ENCODE results near the gene PRKAG1.
A peak's percentile ranks its signal among the peaks of the same experiment; 100 is the strongest.

Gene PRKAG1

GRCh38 chr12:48999371-49000131 lies 19.0 kb downstream of the PRKAG1 start, which contains the start of gene DDN:
Gene DDN, minus strand, starts transcription at chr12:48999375. Its CDS starts 88 bp downstream, at chr12:48999287.
- DNase-seq (ENCODE audit: extremely low read depth, low read depth), result no peak
- no peak for TF ChIP-seq CTCF (IDR thresholded peaks at IDR 0.05; ENCODE audit: low read depth, low read length)

- DNase-seq (ENCODE audit: extremely low read depth, low read depth), result no peak
- TF ChIP-seq CTCF (IDR thresholded peaks at IDR 0.05; ENCODE audit: low read depth, low read length), result no peak
These were observed 19.9 kb downstream of the PRKAG1 start for GRCh38 chr12:48998497-48999353.

DNA sequence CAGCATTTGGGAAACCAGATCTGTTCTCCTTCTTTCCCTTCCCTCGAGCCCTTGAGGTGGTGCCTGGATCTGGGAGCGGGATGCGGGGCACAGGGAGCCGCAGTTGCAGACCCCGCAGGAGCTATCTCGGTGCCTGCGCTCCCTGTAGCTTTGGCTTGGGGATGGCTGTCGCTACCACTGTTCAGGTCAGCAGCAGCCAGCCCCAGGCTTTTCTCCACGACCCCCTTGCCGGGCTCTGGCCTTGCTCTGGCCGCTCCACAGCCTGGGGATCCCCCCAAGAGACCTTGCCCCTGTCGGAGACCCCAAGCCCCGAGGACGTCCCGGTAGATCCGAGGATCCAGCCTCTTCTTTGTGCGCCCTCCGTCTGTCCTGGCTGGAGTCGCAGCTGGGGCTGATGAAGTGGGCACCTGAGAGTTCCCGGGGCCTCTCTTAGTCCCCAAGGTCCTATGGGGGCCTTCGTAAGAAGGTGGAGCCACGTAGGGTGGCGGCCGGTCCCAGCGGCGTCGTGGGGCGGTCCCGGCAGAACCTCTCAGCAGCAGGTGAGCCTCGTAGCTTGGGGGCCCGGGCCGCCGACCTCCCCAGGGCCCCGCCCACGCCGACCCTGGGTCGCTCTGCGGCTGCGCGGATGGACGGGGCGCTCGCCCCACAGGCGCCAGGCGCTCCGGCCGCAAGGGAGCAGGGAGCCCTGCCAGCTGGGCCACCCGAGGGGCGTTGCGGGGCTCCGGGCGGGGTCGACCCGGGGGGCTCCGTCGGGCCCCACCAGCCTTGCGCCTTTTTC lies 20.7 kb downstream of the PRKAG1 start:
- no peak for TF ChIP-seq CTCF (IDR thresholded peaks at IDR 0.05; ENCODE audit: low read depth, low read length)
- no peak for DNase-seq (ENCODE audit: extremely low read depth, low read depth)

GRCh38 chr12:48996794-48997718 lies 21.5 kb downstream of the PRKAG1 start:
- no peak for DNase-seq (ENCODE audit: extremely low read depth, low read depth)
- peak; percentile 80 for TF ChIP-seq CTCF (IDR thresholded peaks at IDR 0.05; ENCODE audit: low read depth, low read length)

GRCh38 chr12:48995086-48995879 lies 23.3 kb downstream of the PRKAG1 start:
- DNase-seq (ENCODE audit: extremely low read depth, low read depth), result no peak
- peak; percentile 81 for TF ChIP-seq CTCF (IDR thresholded peaks at IDR 0.05; ENCODE audit: low read depth, low read length)

Data from AG09319 (cell line).